ENCODE measurements around the gene REV1. TPM values are rescaled to one million over a fixed set of nuclear protein-coding genes. Genes with fewer than 3 reads are reported as not detected.

Gene REV1
- total and polyA plus RNA-seq, 2 of the 4 experiments (the other 2 are of a cell fraction), result 13.4 to 30.1 TPM

DNA sequence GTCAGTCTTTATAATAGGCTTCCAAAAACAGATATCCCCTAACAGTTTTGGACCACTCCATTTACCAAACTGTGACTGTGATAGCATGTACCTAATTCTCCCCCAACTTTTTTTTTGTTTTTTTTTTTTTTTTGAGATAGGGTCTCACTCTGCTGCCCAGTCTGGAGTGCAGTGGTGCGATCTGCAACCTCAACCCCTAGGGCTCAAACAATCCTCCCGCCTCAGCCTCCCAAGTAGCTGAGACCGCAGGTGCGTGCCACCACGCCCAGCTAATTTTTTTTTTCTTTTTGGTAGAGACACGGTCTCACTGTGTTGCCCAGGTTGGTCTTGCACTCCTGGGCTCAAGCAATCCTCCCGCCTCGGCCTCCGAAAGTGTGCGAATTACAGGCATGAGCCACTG lies 52.9 kb downstream of the REV1 start:
- no peak overlapping the region for H4K5ac ChIP-seq (ENCODE audit: low read depth, low read length)
- H2AK5ac ChIP-seq (ENCODE audit: low read depth, low read length), result no peak overlapping the region

More for the DNA sequence above, 52.9 kb downstream of the REV1 start:
- H3K4me2 ChIP-seq (ENCODE audit: low read depth, low read length), result no peak overlapping the region
- ChIA-PET CTCF (no interaction called here), POLR2A (ENCODE audit: unreplicated experiment) (no interaction called here)
- H3K9ac ChIP-seq (ENCODE audit: low read depth, low read length), result no peak overlapping the region
- H3K79me1 ChIP-seq (ENCODE audit: low read depth in 1 of 2, low read length in 2 of 2), result peaks cover 4 to 7% of the 10 kb centered on the region in 2 experiments; a peak in 3 of 4 replicates
- no peak overlapping the region for H3K27ac ChIP-seq (ENCODE audit: insufficient read depth, low read length)
- H3K9me1 ChIP-seq (ENCODE audit: insufficient read depth, low read length), result no peaks in the 10 kb centered on the region
- H3K36me3 ChIP-seq (ENCODE audit: control insufficient read depth, insufficient read depth, low read length), result peaks cover 14% of the 10 kb centered on the region
- dilution Hi-C loops (cut with HindIII; ENCODE audit: low sequenced_read_pairs, unreplicated experiment), result no loop called here
- ATAC-seq (ENCODE audit: low read depth), result no peak
- no peak overlapping the region for H3K4ac ChIP-seq (ENCODE audit: low read depth, low read length)
- H3K56ac ChIP-seq (ENCODE audit: extremely low read depth, insufficient read depth, low read length), result no peak overlapping the region
- no peak overlapping the region for H4K8ac ChIP-seq (ENCODE audit: low read depth in 2 of 2, low read length in 2 of 2)
- no peak overlapping the region for H4K91ac ChIP-seq (ENCODE audit: insufficient read depth, low read depth, low read length)
- no peak overlapping the region for H2AK9ac ChIP-seq (replicated peaks; ENCODE audit: low read depth, low read length, poor library complexity)
- intact Hi-C loops (cut with micrococcal nuclease), result no loop called here
- H2BK20ac ChIP-seq (ENCODE audit: low read depth, low read length), result no peak overlapping the region
- peaks cover 7% of the 10 kb centered on the region; the same call in 1 of the 2 replicates for H4K20me1 ChIP-seq (ENCODE audit: insufficient read depth, low read length)
- H2BK15ac ChIP-seq (ENCODE audit: low read depth, low read length), result no peak overlapping the region
- no peak overlapping the region for H3K23ac ChIP-seq (ENCODE audit: low read depth, low read length)
- no peak overlapping the region for H3K4me3 ChIP-seq (ENCODE audit: insufficient read depth, low read depth, low read length)
- no peaks in the 10 kb centered on the region for H3K9me3 ChIP-seq (ENCODE audit: control insufficient read depth, insufficient read depth, low read length)
- no peak overlapping the region for H2BK120ac ChIP-seq (ENCODE audit: low read depth, low read length)
- no peaks in the 10 kb centered on the region for H3K27me3 ChIP-seq (ENCODE audit: control insufficient read depth, insufficient read depth, low read length)
- H3K18ac ChIP-seq (ENCODE audit: low read depth, low read length), result no peak overlapping the region
- H3K4me1 ChIP-seq (ENCODE audit: control insufficient read depth, insufficient read depth, low read length), result peaks cover 3% of the 10 kb centered on the region; the same call in 1 of the 2 replicates
- no peak for DNase-seq
- no peak for TF ChIP-seq MAFK (IDR thresholded peaks at IDR 0.05; ENCODE audit: low read depth, low read length)
- no peak for TF ChIP-seq BHLHE40 (IDR thresholded peaks at IDR 0.05; ENCODE audit: low read depth, low read length)
- TF ChIP-seq, protein P1, sequence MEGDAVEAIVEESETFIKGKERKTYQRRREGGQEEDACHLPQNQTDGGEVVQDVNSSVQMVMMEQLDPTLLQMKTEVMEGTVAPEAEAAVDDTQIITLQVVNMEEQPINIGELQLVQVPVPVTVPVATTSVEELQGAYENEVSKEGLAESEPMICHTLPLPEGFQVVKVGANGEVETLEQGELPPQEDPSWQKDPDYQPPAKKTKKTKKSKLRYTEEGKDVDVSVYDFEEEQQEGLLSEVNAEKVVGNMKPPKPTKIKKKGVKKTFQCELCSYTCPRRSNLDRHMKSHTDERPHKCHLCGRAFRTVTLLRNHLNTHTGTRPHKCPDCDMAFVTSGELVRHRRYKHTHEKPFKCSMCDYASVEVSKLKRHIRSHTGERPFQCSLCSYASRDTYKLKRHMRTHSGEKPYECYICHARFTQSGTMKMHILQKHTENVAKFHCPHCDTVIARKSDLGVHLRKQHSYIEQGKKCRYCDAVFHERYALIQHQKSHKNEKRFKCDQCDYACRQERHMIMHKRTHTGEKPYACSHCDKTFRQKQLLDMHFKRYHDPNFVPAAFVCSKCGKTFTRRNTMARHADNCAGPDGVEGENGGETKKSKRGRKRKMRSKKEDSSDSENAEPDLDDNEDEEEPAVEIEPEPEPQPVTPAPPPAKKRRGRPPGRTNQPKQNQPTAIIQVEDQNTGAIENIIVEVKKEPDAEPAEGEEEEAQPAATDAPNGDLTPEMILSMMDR (conservative IDR thresholded peaks at IDR 0.05; ENCODE audit: low read depth, low read length), result no peak
- TF ChIP-seq, protein P2, sequence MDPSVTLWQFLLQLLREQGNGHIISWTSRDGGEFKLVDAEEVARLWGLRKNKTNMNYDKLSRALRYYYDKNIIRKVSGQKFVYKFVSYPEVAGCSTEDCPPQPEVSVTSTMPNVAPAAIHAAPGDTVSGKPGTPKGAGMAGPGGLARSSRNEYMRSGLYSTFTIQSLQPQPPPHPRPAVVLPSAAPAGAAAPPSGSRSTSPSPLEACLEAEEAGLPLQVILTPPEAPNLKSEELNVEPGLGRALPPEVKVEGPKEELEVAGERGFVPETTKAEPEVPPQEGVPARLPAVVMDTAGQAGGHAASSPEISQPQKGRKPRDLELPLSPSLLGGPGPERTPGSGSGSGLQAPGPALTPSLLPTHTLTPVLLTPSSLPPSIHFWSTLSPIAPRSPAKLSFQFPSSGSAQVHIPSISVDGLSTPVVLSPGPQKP (IDR thresholded peaks at IDR 0.05; ENCODE audit: borderline replicate concordance, low read depth, low read length), result no peak
- no peak for TF ChIP-seq CHD1 (IDR thresholded peaks at IDR 0.05; ENCODE audit: low read depth, low read length)
- TF ChIP-seq RCOR1 (IDR thresholded peaks at IDR 0.05; ENCODE audit: insufficient replicate concordance, low read length), result no peak
- no peak for TF ChIP-seq SMC3 (IDR thresholded peaks at IDR 0.05; ENCODE audit: low read depth, low read length)
- TF ChIP-seq, protein P3, sequence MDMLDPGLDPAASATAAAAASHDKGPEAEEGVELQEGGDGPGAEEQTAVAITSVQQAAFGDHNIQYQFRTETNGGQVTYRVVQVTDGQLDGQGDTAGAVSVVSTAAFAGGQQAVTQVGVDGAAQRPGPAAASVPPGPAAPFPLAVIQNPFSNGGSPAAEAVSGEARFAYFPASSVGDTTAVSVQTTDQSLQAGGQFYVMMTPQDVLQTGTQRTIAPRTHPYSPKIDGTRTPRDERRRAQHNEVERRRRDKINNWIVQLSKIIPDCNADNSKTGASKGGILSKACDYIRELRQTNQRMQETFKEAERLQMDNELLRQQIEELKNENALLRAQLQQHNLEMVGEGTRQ (IDR thresholded peaks at IDR 0.05; ENCODE audit: low read depth, low read length), result no peak
- no peak for TF ChIP-seq MXI1 (IDR thresholded peaks at IDR 0.05; ENCODE audit: borderline replicate concordance, low read depth, low read length)
- TF ChIP-seq NFE2L2 (IDR thresholded peaks at IDR 0.05; ENCODE audit: low read depth, low read length), result no peak
- TF ChIP-seq MAZ (IDR thresholded peaks at IDR 0.05; ENCODE audit: borderline replicate concordance, low read depth, low read length), result no peak
- TF ChIP-seq FOS (IDR thresholded peaks at IDR 0.05; ENCODE audit: low read depth, low read length), result no peak
- TF ChIP-seq RFX5 (IDR thresholded peaks at IDR 0.05; ENCODE audit: low read depth, low read length), result no peak
- TF ChIP-seq RAD21 (IDR thresholded peaks at IDR 0.05; ENCODE audit: low read length), result no peak
- TF ChIP-seq CEBPB (IDR thresholded peaks at IDR 0.05; ENCODE audit: low read depth, low read length), result no peak
- H3K14ac ChIP-seq (replicated peaks; ENCODE audit: low read depth, low read length), result no peak overlapping the region
- in situ Hi-C loops (cut with MboI; ENCODE audit: low sequenced_read_pairs), result no loop called here
- WGBS, 2 experiments (ENCODE audit: extremely low coverage in 2 of 2, insufficient read length in 1 of 2), result 98% methylated on average over 4 of the region's 10 CpGs; no CpG with 5 or more reads in 1 of the 2 experiments
- no peak overlapping the region for H2AFZ ChIP-seq (replicated peaks; ENCODE audit: low read length, poor library complexity)
- no TSS peak for BruUV-seq (replicated peaks)
- H2BK5ac ChIP-seq (ENCODE audit: low read depth, low read length, poor library complexity, severe bottlenecking), result no peak overlapping the region
